Esophagus squamous epithelium (tissue), 4 donors: ENCODE measurements around the gene KLHL29.

Experiments used
- CTCF ChIP-seq, 6 experiments: fragments of 450-650 bp in 4 of 6; fragments of 200-600 bp in 2 of 6; sonication (generic) in 2 of 6; IDR thresholded peaks; one replicate each; pipeline ENCODE4 v1.5.1; 2016 to 2019; ENCODE audit warnings: antibody characterized with exemption in 6 of 6, mild to moderate bottlenecking in 4 of 6, moderate library complexity in 4 of 6
- POLR2A ChIP-seq, 4 donors: fragments of 450-650 bp; IDR thresholded peaks; one replicate each; pipeline ENCODE4 v1.6.1; 2017; ENCODE audit warnings: antibody characterized with exemption in 4 of 4, mild to moderate bottlenecking in 4 of 4, moderate library complexity in 3 of 4

GRCh38 chr2:23491591-23492336, 106.8 kb downstream of the KLHL29 start:
- TF ChIP-seq CTCF (IDR thresholded peaks at IDR 0.05) (no peak), POLR2A (IDR thresholded peaks at IDR 0.05) (no peak)
